Stimulated activated naive CD4-positive, alpha-beta T cell treated with Interleukin-2 at 50 U/mL for 16 hours (primary cell): ENCODE results near the gene BABAM2.
"Not testable (repeated sequence)": the region's sequence is repeated elsewhere in the genome, so short reads cannot be mapped to it uniquely, and the experiment has no call there.

Source experiments
- DNase-seq: peaks from one replicate; lab custom pipeline; 2025; lab: John Stamatoyannopoulos, UW

The BABAM2 gene

DNA sequence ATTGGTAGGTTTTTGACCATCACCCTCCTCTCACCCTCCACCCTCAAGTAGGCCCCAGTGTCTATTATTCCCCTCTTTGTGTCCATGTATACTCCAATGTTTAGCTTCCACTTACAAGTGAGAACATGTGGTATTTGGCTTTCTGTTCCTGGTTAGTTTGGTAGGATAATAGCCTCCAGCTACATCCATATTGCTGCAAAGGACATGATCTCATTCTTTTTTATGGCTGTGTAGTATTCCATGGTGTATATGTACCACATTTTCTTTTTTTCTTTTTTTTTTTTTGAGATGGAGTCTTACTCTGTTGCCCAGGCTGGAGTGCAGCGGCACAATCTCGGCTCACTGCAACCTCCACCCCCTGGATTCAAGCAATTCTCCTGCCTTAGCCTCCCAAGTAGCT, 88.2 kb downstream of the BABAM2 start:
- DNase-seq: not testable (repeated sequence)

DNA sequence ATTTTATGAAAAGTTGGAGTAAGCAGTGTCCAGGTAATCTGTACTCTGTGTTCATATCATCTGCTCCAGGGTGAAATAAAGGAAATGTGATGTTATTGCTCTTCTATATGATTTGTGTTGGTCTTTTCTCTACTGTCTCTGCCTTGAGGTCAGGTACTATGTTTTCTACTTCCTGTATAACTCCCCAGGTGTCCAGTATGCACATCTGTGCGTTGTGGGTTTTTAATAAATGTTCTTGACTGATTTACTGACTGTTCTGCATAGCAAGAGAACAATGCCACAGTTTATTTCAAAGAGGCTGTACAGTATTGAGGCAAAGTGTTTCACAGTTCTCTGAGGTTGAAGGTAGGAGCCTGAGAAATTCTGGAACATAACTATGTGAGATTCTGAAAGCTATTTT, 89.7 kb downstream of the BABAM2 start:
- DNase-seq: no peak

DNA sequence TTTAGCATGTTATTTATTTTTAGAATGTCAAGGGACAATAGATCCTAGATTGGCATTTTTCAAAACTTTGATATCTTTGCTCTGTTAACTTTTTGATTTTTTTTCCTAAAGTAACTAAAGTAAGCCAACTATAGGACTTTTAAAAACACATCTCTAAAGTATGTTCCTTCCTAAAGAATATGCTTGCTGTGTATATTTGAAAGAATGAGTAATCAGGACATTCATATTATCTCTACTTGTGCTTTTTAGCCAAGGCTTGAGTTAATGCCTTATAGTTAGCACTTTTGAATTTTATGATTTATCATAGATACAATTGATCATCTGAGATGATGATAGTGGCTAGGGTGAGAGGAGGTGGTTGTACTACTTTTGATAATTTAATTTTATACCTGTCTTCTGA, 93.6 kb downstream of the BABAM2 start:
- no peak for DNase-seq

DNA sequence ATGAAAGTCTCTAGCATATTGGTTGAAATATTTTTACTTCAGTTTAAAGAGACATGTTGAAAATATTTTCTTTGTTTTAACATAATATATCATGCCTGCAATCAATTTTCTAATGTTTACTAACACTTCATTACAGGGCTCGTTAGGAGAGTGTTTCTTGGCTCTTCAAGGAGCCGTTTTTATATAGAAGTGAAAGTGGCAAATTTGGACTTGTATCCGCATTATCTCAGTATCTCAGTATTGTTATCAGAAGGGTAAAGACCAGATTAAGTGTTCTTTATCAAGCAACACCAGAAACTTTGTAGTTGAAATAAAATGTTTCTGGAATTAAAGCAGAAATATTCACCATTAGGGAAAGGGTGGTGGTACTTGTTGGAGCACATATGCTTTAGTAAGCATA, 97.8 kb downstream of the BABAM2 start:
- no peak for DNase-seq

- no peak for DNase-seq
Measured at GRCh38 chr2:27988718-27989117, 98.2 kb downstream of the BABAM2 start.

- DNase-seq: no peak
Measured at GRCh38 chr2:27989149-27989548, 98.6 kb downstream of the BABAM2 start.

GRCh38 chr2:27990030-27990590, 99.6 kb downstream of the BABAM2 start:
- DNase-seq: no peak

GRCh38 chr2:27991146-27991545, 100.6 kb downstream of the BABAM2 start:
- DNase-seq: no peak

DNA sequence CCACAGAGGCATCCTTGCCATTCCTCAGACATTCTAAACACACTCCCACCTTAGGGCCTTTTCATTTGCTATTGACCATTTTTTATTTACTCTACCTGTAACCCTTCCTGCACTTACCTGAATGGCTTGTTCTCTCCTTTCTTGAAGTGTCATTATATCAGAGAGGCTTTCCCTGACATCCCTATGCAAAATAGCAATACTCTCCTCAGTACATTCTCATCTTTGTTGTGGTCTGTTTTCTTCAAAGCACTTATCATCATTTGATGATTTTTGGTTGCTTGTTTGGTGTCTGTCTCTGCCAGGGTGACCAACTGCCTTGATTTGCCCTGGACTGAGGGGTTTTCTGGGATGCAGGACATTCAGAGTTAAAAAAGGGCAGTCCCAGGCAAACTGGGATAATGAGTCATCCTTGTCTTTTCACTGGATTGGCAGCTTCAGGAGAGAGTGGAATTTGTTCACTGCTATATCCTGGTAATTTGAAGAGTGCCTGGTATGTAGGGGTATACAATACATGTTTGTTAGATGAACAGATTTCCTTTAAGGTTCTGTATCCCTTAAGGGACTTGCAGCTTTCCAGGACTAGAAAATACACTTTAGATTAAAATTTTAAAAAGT, 102.4 kb downstream of the BABAM2 start:
- no peak for DNase-seq

- DNase-seq: no peak
Measured at GRCh38 chr2:27993402-27993787, 102.9 kb downstream of the BABAM2 start.

DNA sequence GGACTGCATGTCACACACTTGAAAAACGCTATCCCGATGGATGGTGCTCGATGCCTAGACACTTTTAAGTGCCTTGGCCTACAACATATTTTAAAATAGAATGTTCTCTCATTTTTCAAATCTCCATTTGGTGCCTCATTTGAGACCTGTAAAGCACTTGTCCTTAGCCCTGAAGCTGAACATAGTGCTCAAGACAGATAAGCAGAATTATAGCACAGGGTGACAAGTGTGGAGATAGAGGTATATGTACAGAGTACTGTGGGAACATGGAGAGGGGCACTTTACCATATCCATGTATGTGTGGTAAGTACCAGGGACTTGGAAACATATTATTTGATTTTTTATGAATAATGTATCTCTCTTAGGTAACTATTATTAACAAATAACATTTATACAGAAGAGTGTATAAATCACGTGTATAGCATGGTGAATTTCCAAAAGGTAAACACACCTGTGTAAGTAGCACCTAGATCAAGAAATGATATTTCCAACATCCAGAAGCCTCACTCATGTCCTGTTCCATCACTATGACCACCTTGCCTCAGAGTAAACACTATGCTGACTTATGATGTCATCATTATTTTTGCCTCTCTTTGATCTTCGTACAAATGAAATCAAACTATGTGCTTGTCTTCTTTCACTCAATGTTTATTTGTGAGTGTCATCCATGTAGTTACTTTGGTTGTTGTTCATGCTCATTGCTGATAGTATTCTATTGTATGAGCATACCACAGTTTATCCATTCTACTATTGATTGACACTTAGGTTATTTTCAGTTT, 103.6 kb downstream of the BABAM2 start:
- no peak for DNase-seq

DNA sequence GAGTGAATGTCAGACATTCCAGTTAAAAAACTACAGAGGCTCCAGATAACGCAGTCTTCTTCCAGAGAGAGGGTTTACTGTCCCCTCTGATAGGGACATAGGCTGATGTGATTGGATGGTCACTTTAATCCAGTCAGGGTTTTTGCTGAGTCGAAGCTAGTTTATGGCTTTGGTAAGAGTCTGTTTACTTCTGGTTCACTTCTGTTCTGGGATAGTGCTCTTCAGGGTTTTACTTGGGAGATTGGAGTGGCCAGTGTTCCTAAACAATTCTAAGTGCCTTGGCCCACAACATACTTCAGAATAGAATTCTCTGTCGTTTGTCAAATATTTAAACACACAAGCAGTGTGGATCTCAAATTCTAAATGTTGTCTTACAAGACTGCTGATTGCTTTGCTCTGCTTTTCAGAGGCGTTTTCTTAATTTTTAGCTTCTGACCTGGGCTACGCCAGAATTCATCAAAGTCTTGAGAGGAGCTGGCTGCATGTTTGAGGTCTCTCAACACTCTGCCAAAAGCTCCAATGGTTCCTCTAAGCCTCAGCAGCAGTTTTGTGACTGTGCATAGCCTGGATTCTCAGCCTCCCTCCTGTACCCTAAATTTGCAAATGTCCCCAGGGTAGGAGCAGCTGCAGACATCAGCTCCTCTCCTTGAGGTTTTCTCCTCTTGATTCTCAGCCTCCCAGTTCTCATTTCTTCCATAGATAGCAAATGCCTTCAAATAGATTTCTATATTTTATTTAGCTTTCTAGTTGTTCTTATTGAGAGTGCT, 105.8 kb downstream of the BABAM2 start:
- no peak for DNase-seq

DNA sequence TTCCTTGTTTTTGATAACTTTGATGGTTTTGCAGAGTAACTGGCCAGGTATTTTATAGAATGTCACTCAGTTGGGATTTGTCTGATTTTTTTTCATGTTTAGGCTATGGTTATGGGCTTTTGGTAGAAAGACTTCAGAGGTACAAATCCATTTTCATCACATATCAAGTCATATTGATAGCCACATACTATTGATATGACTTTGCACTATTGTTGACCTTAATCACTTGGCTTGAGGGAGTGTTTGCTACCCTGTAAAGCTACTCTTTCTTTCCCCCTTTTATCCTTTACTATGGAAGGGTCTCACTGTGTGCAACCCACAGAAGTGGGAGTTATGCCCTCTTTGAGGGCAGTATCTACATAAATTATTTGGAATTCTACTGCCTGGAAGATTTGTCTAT, 109.8 kb downstream of the BABAM2 start:
- no peak for DNase-seq

- no peak for DNase-seq
Measured at GRCh38 chr2:28002181-28002580, 111.7 kb downstream of the BABAM2 start.

DNA sequence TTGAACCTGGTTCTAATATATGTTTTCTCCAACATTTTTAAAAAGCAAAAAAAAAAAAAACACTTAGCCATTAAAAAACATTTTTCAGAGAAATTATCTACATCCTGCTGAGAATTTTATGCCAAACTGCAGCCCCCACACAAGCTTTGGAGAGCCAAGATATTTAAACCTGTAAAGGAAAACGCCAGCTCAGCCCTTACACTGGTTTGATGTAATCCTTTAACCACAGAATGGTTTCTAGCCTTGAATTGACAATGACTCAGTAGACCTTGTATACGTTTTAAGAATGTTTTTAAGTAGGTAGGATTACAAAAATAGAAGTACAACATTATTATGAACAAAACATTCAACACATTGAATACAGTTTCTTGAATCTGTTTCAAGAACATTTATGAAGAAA, 113.6 kb downstream of the BABAM2 start:
- DNase-seq: no peak

GRCh38 chr2:28009732-28010131, 119.2 kb downstream of the BABAM2 start:
- DNase-seq: no peak

GRCh38 chr2:28011322-28011737, 120.8 kb downstream of the BABAM2 start:
- no peak for DNase-seq

DNA sequence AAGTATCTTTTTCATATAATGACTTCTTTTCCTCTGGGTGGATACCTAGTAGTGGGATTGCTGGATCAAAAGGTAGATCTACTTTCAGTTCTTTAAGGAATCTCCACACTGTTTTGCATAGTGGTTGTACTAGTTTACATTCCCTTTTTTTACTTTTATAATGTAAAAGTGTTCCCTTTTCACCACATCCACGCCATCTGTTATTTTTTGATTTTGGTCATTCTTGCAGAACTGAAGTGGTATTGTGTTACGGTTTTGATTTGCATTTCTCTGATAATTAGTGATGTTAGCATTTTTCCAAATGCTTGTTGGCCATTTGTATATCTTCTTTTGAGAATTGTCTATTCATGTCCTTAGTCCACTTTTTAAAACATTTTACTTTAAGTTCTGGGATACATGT, 127.9 kb downstream of the BABAM2 start:
- not testable (repeated sequence) for DNase-seq

GRCh38 chr2:28019521-28019920, 129.0 kb downstream of the BABAM2 start:
- not testable (repeated sequence) for DNase-seq

DNA sequence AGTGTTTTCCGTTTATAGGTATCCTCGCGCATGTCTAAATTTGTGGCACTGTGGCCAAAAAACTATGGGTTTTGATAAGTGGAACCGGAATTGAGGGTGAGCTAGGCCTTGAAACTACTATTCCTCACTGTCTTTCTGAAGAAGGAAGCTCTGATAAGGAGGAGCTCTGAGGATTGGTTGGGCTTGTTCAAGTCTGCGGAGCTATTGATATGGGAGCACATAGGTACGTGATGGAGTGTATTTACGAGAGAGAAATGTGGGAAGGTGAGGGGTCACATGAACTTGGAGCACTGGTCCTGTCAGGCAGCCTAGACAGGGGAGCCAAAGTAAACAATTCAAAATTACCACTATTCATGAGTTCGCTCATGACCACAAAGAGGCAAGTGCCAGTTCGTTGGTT, 131.4 kb downstream of the BABAM2 start:
- no peak for DNase-seq

DNA sequence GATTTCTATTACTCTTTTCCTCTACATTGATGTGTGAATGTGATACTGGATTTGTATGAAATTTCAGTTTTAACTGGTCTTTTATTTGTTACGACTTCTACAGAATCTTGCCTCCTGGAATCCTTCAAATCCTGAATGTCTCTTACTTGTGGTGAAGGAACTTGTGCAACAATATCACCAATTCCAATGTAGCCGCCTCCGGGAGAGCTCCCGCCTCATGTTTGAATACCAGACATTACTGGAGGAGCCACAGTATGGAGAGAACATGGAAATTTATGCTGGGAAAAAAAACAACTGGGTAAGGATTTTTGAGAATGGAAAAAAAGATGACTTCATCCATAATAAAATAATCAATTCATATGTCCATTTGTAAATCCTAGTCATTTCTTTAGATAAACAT, 134.6 kb downstream of the BABAM2 start:
- no peak for DNase-seq

GRCh38 chr2:28026230-28026629, 135.7 kb downstream of the BABAM2 start:
- DNase-seq: not testable (repeated sequence)

- DNase-seq: no peak
Measured at GRCh38 chr2:28028025-28028424, 137.5 kb downstream of the BABAM2 start.
